ENCODE data around the gene SLC6A19. TPM values are rescaled to one million over a fixed set of nuclear protein-coding genes. Genes with fewer than 3 reads are reported as not detected.

The SLC6A19 gene
- total and polyA plus RNA-seq, 10 of the 15 experiments (the other 5 are each of a cell fraction or from before 2014, with no cell fraction given): 0.01 to 0.03 TPM; not detected in 8

DNA sequence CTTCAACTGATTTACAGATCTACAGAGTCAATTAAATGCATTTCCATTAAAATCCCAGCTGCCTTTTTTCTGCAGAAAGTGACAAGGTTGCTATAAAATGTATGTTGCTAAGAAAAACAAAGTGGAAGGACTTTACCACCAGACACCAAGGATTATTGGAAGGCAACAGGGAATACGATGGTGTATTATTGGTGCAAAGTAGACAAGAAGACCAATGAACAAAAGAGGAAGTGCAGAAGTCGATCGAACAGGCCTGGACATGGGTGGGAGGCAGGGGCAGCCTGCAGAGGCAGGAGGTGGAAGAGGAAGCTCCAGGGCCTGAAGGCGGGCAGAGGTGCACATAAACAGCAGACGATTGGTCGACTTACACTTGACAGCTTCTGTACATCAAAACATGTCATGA lies 10.6 kb upstream of the SLC6A19 start:
- intact Hi-C loops (cut with micrococcal nuclease; ENCODE audit: unreplicated experiment): no loop called here
- FAIRE-seq (no peak), ATAC-seq (peak; percentile 46; the same call in 2 of the 3 replicates), DNase-seq (ENCODE audit: low read depth, low spot score) (no peak)
- Histone ChIP-seq H3K36me3 (ENCODE audit: control insufficient read depth in 2 of 2, insufficient read depth in 2 of 2, low read length in 1 of 2) (no peaks in the 10 kb centered on the region), H2AFZ (ENCODE audit: control insufficient read depth, low read depth, low read length) (no peak overlapping the region), H3K79me2 (ENCODE audit: control insufficient read depth, insufficient read depth, low read length) (no peaks in the 10 kb centered on the region), H3K4me3 (no peak overlapping the region), H3K4me1 (ENCODE audit: control insufficient read depth, insufficient read depth, low read length) (no peaks in the 10 kb centered on the region), H3K27me3 (replicated peaks in 1 of 2; ENCODE audit: control insufficient read depth in 2 of 2, insufficient read depth in 2 of 2, low read length in 1 of 2) (no peaks in the 10 kb centered on the region; a peak in 1 of 4 replicates), H3K9me3 (replicated peaks; ENCODE audit: control insufficient read depth, insufficient read depth, low read length) (no peaks in the 10 kb centered on the region), H4K20me1 (ENCODE audit: control insufficient read depth, insufficient read depth) (no peaks in the 10 kb centered on the region; the same call in 1 of the 2 replicates), H3K4me2 (ENCODE audit: control insufficient read depth, insufficient read depth) (no peak overlapping the region), H3K9ac (ENCODE audit: control insufficient read depth, insufficient read depth, low read length) (no peak overlapping the region), H3K27ac (ENCODE audit: control insufficient read depth, insufficient read depth) (no peak overlapping the region)
- SMC1A ChIA-PET (ENCODE audit: uncharacterized antibody, unreplicated experiment): no interaction called here
- POLR2A ChIA-PET: no interaction called here
- in situ Hi-C loops (cut with MboI): no loop called here
- BruUV-seq (replicated peaks): no TSS peak
- peak; percentile 87 for TF ChIP-seq SPI1 (IDR thresholded peaks at IDR 0.05; ENCODE audit: borderline replicate concordance, insufficient read depth, low read depth, low read length)
- no peak for TF ChIP-seq SREBF1 (IDR thresholded peaks at IDR 0.05; ENCODE audit: low read length)
- TF ChIP-seq FOXM1 (IDR thresholded peaks at IDR 0.05; ENCODE audit: low read depth, low read length): no peak
- CTCF ChIA-PET: no interaction called here
- 0% methylated on average over 6 of the region's 6 CpGs for WGBS (ENCODE audit: insufficient coverage, insufficient replicate concordance, low lambda C conversion rate, missing lambda C conversion rate)
- RAD21 ChIA-PET (ENCODE audit: unreplicated experiment): no interaction called here

DNA sequence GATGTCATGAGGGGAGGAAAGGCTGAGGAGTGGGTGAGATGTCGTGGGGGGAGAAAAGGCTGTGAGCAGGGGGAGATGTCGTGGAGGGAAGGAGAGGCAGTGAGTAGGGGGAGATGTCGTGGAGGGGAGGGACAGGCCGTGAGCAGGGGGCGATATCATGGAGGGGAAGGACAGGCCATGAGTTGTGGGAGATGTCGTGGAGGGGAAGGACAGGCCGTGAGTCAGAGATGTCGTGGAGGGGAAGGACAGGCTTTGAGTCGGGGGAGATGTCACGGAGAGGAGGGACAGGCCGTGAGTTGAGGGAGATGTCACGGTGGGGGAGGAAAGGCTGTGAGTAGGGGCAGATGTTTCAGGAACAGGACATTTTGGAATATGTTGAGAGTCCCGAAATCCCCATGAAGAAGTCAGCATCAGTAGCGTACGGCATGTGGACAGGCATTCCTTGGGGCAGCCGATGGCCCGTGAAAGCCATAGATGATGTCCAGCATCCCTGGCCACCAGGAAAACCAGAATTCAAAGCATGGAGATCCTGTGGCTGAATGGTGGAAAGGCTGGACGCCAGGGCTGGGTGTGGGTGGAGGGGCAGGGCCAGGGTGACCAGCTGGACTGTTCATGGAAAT lies 8.3 kb upstream of the SLC6A19 start:
- no peak for TF ChIP-seq CEBPB (IDR thresholded peaks at IDR 0.05; ENCODE audit: borderline replicate concordance in 1 of 2, low read depth in 2 of 2, low read length in 2 of 2)
- no peak for TF ChIP-seq ZNF622 (IDR thresholded peaks at IDR 0.05)
- no peak for TF ChIP-seq NFYA (IDR thresholded peaks at IDR 0.05; ENCODE audit: borderline replicate concordance, low read depth, low read length)
- TF ChIP-seq SIN3A (IDR thresholded peaks at IDR 0.05; ENCODE audit: low read depth, low read length): no peak
- TF ChIP-seq, protein P1, sequence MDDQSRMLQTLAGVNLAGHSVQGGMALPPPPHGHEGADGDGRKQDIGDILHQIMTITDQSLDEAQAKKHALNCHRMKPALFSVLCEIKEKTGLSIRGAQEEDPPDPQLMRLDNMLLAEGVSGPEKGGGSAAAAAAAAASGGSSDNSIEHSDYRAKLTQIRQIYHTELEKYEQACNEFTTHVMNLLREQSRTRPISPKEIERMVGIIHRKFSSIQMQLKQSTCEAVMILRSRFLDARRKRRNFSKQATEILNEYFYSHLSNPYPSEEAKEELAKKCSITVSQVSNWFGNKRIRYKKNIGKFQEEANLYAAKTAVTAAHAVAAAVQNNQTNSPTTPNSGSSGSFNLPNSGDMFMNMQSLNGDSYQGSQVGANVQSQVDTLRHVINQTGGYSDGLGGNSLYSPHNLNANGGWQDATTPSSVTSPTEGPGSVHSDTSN (IDR thresholded peaks at IDR 0.05; ENCODE audit: insufficient replicate concordance, low read depth, low read length): no peak
- TF ChIP-seq MEF2A (IDR thresholded peaks at IDR 0.05; ENCODE audit: insufficient read depth, low read depth, low read length): no peak

More for the DNA sequence above, 8.3 kb upstream of the SLC6A19 start:
- Histone ChIP-seq H3K4me1 (ENCODE audit: control insufficient read depth, insufficient read depth, low read length) (no peaks in the 10 kb centered on the region), H3K9ac (ENCODE audit: control insufficient read depth, insufficient read depth, low read length) (no peak overlapping the region), H3K4me2 (ENCODE audit: control insufficient read depth, insufficient read depth) (no peak overlapping the region), H3K27me3 (replicated peaks in 1 of 2; ENCODE audit: control insufficient read depth in 2 of 2, insufficient read depth in 2 of 2, low read length in 1 of 2) (no peaks in the 10 kb centered on the region; a peak in 1 of 4 replicates), H4K20me1 (ENCODE audit: control insufficient read depth, insufficient read depth) (no peaks in the 10 kb centered on the region; the same call in 1 of the 2 replicates), H2AFZ (ENCODE audit: control insufficient read depth, low read depth, low read length) (no peak overlapping the region), H3K36me3 (ENCODE audit: control insufficient read depth in 2 of 2, insufficient read depth in 2 of 2, low read length in 1 of 2) (no peaks in the 10 kb centered on the region), H3K79me2 (ENCODE audit: control insufficient read depth, insufficient read depth, low read length) (no peaks in the 10 kb centered on the region), H3K27ac (ENCODE audit: control insufficient read depth, insufficient read depth) (no peak overlapping the region), H3K9me3 (replicated peaks; ENCODE audit: control insufficient read depth, insufficient read depth, low read length) (no peaks in the 10 kb centered on the region), H3K4me3 (no peak overlapping the region)
- SMC1A ChIA-PET (ENCODE audit: uncharacterized antibody, unreplicated experiment): no interaction called here
- no peak for FAIRE-seq
- no peak for DNase-seq (ENCODE audit: low read depth, low spot score)
- no TSS peak for BruUV-seq (replicated peaks)
- POLR2A ChIA-PET: no interaction called here
- intact Hi-C loops (cut with micrococcal nuclease; ENCODE audit: unreplicated experiment): no loop called here
- in situ Hi-C loops (cut with MboI): no loop called here
- RAD21 ChIA-PET (ENCODE audit: unreplicated experiment): no interaction called here
- ATAC-seq: no peak
- CTCF ChIA-PET: no interaction called here
- 31% methylated on average over 18 of the region's 18 CpGs for WGBS (ENCODE audit: insufficient coverage, insufficient replicate concordance, low lambda C conversion rate, missing lambda C conversion rate)

All from GM12878 (cell line).